HG03064 (cell line): ENCODE measurements around the gene MCF2L2.
"Not testable (repeated sequence)": the region's sequence is repeated elsewhere in the genome, so short reads cannot be mapped to it uniquely, and the experiment has no call there.

Experiments used
- ATAC-seq: cut with Tn5 transposase; IDR thresholded peaks from one replicate; pipeline ENCODE4 v1.9.1; 2021; ENCODE audit warnings: low read depth; ENCODE audit not compliant: unreplicated experiment

The MCF2L2 gene

GRCh38 chr3:183443395-183444385 is 15.3 kb upstream of the MCF2L2 start:
- ATAC-seq: no peak

GRCh38 chr3:183442994-183443393 is 14.6 kb upstream of the MCF2L2 start:
- ATAC-seq: no peak

- not testable (repeated sequence) for ATAC-seq
These were observed 12.1 kb upstream of the MCF2L2 start for GRCh38 chr3:183440521-183440920.

- no peak for ATAC-seq
These were observed 11.1 kb upstream of the MCF2L2 start for GRCh38 chr3:183439515-183439914.

- ATAC-seq: no peak
These were observed 10.3 kb upstream of the MCF2L2 start for GRCh38 chr3:183438735-183439134.

GRCh38 chr3:183437666-183438564 is 9.5 kb upstream of the MCF2L2 start:
- no peak for ATAC-seq

GRCh38 chr3:183437061-183437460 is 8.6 kb upstream of the MCF2L2 start:
- no peak for ATAC-seq

- peak; percentile 73 for ATAC-seq
These were observed 7.2 kb upstream of the MCF2L2 start for GRCh38 chr3:183435661-183436060.

- no peak for ATAC-seq
These were observed 6.6 kb upstream of the MCF2L2 start for GRCh38 chr3:183434992-183435391.

- no peak for ATAC-seq
These were observed 6.1 kb upstream of the MCF2L2 start for GRCh38 chr3:183434503-183434902.

GRCh38 chr3:183430325-183430957 is 2.0 kb upstream of the MCF2L2 start:
- ATAC-seq: no peak

GRCh38 chr3:183427876-183428446 is 458 bp downstream of the MCF2L2 start:
- ATAC-seq: no peak

GRCh38 chr3:183427196-183427875 is 1.1 kb downstream of the MCF2L2 start:
- no peak for ATAC-seq

GRCh38 chr3:183418807-183419206 is 9.6 kb downstream of the MCF2L2 start:
- ATAC-seq: not testable (repeated sequence)

- no peak for ATAC-seq
These were observed 17.1 kb downstream of the MCF2L2 start for GRCh38 chr3:183411216-183411922.

GRCh38 chr3:183410759-183411158 is 17.7 kb downstream of the MCF2L2 start:
- no peak for ATAC-seq

GRCh38 chr3:183410280-183410679 is 18.1 kb downstream of the MCF2L2 start:
- no peak for ATAC-seq

- no peak for ATAC-seq
These were observed 19.2 kb downstream of the MCF2L2 start for GRCh38 chr3:183409219-183409618.

- no peak for ATAC-seq
These were observed 26.7 kb downstream of the MCF2L2 start for GRCh38 chr3:183401678-183402077.
